Endodermal cell (in vitro differentiated cells): ENCODE data around the gene CES2. TPM values are rescaled to one million over a fixed set of nuclear protein-coding genes. Genes with fewer than 3 reads are reported as not detected.
"Not testable (repeated sequence)": the region's sequence is repeated elsewhere in the genome, so short reads cannot be mapped to it uniquely, and the experiment has no call there.

ENCODE experiments used
- DNase-seq: peaks from one replicate; pipeline ENCODE4 v3.0.0-alpha.2; 2017
- H3K27ac ChIP-seq: 2 replicates; pipeline ENCODE4 v1.5.1; 2013; ENCODE audit warnings: mild to moderate bottlenecking, low read depth, low read length, moderate library complexity
- H3K27me3 ChIP-seq: 2 replicates; pipeline ENCODE4 v1.6.1; 2013; ENCODE audit warnings: mild to moderate bottlenecking, low read length, moderate library complexity; ENCODE audit not compliant: insufficient read depth, control insufficient read depth, poor library complexity, severe bottlenecking
- H3K36me3 ChIP-seq: 2 replicates; pipeline ENCODE4 v1.7.0; 2013; ENCODE audit warnings: mild to moderate bottlenecking, low read length, moderate library complexity; ENCODE audit not compliant: control insufficient read depth, insufficient read depth
- H3K4me1 ChIP-seq: one replicate; pipeline ENCODE4 v1.7.0; 2013; ENCODE audit warnings: low read length; ENCODE audit not compliant: control insufficient read depth, insufficient read depth
- H3K4me3 ChIP-seq: 2 replicates; pipeline ENCODE4 v1.5.1; 2013; ENCODE audit warnings: mild to moderate bottlenecking, low read length, moderate library complexity
- H3K9ac ChIP-seq: 2 replicates; pipeline ENCODE4 v1.6.1; 2013; ENCODE audit warnings: mild to moderate bottlenecking, low read length, moderate library complexity; ENCODE audit not compliant: poor library complexity, severe bottlenecking; ENCODE audit errors: extremely low read depth
- H3K9me3 ChIP-seq: 2 replicates; pipeline ENCODE4 v1.6.1; 2013; ENCODE audit warnings: mild to moderate bottlenecking, low read length, moderate library complexity; ENCODE audit not compliant: control insufficient read depth
- H3K27ac Mint-ChIP-seq: 2 replicates; pipeline ENCODE4 v1.8.0; 2020; ENCODE audit warnings: mixed read lengths
- H3K27me3 Mint-ChIP-seq: 2 replicates; pipeline ENCODE4 v1.8.0; 2021; ENCODE audit warnings: mild to moderate bottlenecking, mixed read lengths; ENCODE audit not compliant: insufficient read depth
- H3K36me3 Mint-ChIP-seq: 2 replicates; pipeline ENCODE4 v1.8.0; 2020; ENCODE audit warnings: low read depth, mixed read lengths
- H3K4me1 Mint-ChIP-seq: 2 replicates; pipeline ENCODE4 v1.8.0; 2020; ENCODE audit warnings: mixed read lengths
- H3K4me3 Mint-ChIP-seq: 2 replicates; pipeline ENCODE4 v1.8.0; 2020; ENCODE audit warnings: mild to moderate bottlenecking, moderate library complexity, mixed read lengths
- H3K9me3 Mint-ChIP-seq: 2 replicates; pipeline ENCODE4 v1.8.0; 2020; ENCODE audit warnings: mild to moderate bottlenecking, mixed read lengths
- CTCF ChIP-seq: fragments of 200-600 bp; sonication (generic); conservative IDR thresholded peaks from 2 replicates; pipeline ENCODE4 v1.5.0; 2021; ENCODE audit warnings: antibody characterized with exemption, mild to moderate bottlenecking
- WGBS, 2 experiments: methylation state at CpG; one replicate each; pipeline versions ENCODE4 v1.1.5 to v1.1.7; 2013; ENCODE audit warnings: missing lambda C conversion rate in 2 of 2, mixed read lengths in 1 of 2; ENCODE audit not compliant: insufficient coverage in 1 of 2, insufficient read length in 1 of 2; 5-methylcytosine and 5-hydroxymethylcytosine counted together
- total RNA-seq, 2 donors: library from RNA; stranded (reverse); fragmentation: NEBNext Ultra II Directional in 1 of 2; extraction: Animal tissue kit (Norgen Biotek cat#: 25700) in 1 of 2; gene quantifications; 2 replicates in 1 of 2; 3 replicates in 1 of 2; pipeline ENCODE4 v1.2.1, GENCODE V29; 2021

CES2 gene
- total RNA-seq, 2 donors from 2014 or later = 28.7 to 36.8 TPM

GRCh38 chr16:66932076-66932475 is 3.2 kb upstream of the CES2 start:
- H3K27ac Mint-ChIP-seq = no peak overlapping the region
- no peak for TF ChIP-seq CTCF
- Histone ChIP-seq H3K4me1 (peaks cover 22% of the 10 kb centered on the region), H3K9me3 (no peaks in the 10 kb centered on the region), H3K36me3 (peaks cover 16% of the 10 kb centered on the region), H3K27ac (no peak overlapping the region), H3K27me3 (peaks cover 10% of the 10 kb centered on the region), H3K9ac (no peak overlapping the region), H3K4me3 (no peak overlapping the region)
- peaks cover 11% of the 10 kb centered on the region for H3K36me3 Mint-ChIP-seq
- no peak for DNase-seq
- 92 to 100% methylated on average over 1 to 4 of the region's 4 CpGs for WGBS, 2 experiments
- H3K27me3 Mint-ChIP-seq = peaks cover 18% of the 10 kb centered on the region
- peaks cover 21% of the 10 kb centered on the region for H3K4me1 Mint-ChIP-seq
- H3K9me3 Mint-ChIP-seq = no peaks in the 10 kb centered on the region
- H3K4me3 Mint-ChIP-seq = peak overlapping the region; percentile 98

GRCh38 chr16:66933776-66934137 is 1.6 kb upstream of the CES2 start:
- peaks cover 22% of the 10 kb centered on the region for H3K4me1 ChIP-seq
- peak overlapping the region; percentile 77 for H3K9ac ChIP-seq
- H3K4me1 Mint-ChIP-seq = peaks cover 21% of the 10 kb centered on the region
- DNase-seq = no peak
- no peak for TF ChIP-seq CTCF
- no peaks in the 10 kb centered on the region for H3K9me3 Mint-ChIP-seq
- peaks cover 8% of the 10 kb centered on the region for H3K27me3 Mint-ChIP-seq
- H3K27me3 ChIP-seq = no peaks in the 10 kb centered on the region
- H3K4me3 ChIP-seq = peak overlapping the region; percentile 99
- H3K36me3 ChIP-seq = peaks cover 16% of the 10 kb centered on the region
- H3K4me3 Mint-ChIP-seq = peak overlapping the region; percentile 98
- peak overlapping the region; percentile 91 for H3K27ac Mint-ChIP-seq
- WGBS, 2 experiments = 4 to 5% methylated on average over 11 to 12 of the region's 12 CpGs
- H3K27ac ChIP-seq = no peak overlapping the region
- no peaks in the 10 kb centered on the region for H3K9me3 ChIP-seq
- H3K36me3 Mint-ChIP-seq = peaks cover 19% of the 10 kb centered on the region

- DNase-seq = peak; percentile 90
- no peak for TF ChIP-seq CTCF
- Mint-ChIP-seq H3K27ac (peak within 1 kb of the TSS; percentile 91), H3K27me3 (peaks cover 8% of the 10 kb centered on the region), H3K36me3 (peaks cover 19% of the 10 kb centered on the region), H3K4me1 (peaks cover 21% of the 10 kb centered on the region), H3K9me3 (no peaks in the 10 kb centered on the region), H3K4me3 (peak within 1 kb of the TSS; percentile 98)
- Histone ChIP-seq H3K27me3 (no peaks in the 10 kb centered on the region), H3K9me3 (no peaks in the 10 kb centered on the region), H3K4me3 (peak within 1 kb of the TSS; percentile 99), H3K36me3 (peaks cover 19% of the 10 kb centered on the region), H3K9ac (peak within 1 kb of the TSS; percentile 77), H3K27ac (peak within 1 kb of the TSS; percentile 44), H3K4me1 (peaks cover 22% of the 10 kb centered on the region)
- WGBS, 2 experiments = 0 to 1% methylated on average over 43 to 76 of the region's 76 CpGs
These were observed 1.0 kb upstream of the CES2 start, which contains the start of gene CIAO2B for GRCh38 chr16:66934138-66934838. Gene CIAO2B, minus strand, starts transcription at chr16:66934402. Its CDS starts 38 bp downstream, at chr16:66934364.

GRCh38 chr16:66934839-66935313 is 440 bp upstream of the CES2 start:
- Histone ChIP-seq H3K4me3 (peak overlapping the region; percentile 99), H3K36me3 (peaks cover 25% of the 10 kb centered on the region), H3K9ac (peak overlapping the region; percentile 77), H3K4me1 (peaks cover 22% of the 10 kb centered on the region)
- Mint-ChIP-seq H3K27ac (peak overlapping the region; percentile 91), H3K4me3 (peak overlapping the region; percentile 98), H3K36me3 (peaks cover 19% of the 10 kb centered on the region), H3K4me1 (peaks cover 21% of the 10 kb centered on the region)
- not testable (repeated sequence) for H3K9me3 ChIP-seq, H3K27ac ChIP-seq, DNase-seq, H3K9me3 Mint-ChIP-seq, H3K27me3 ChIP-seq, H3K27me3 Mint-ChIP-seq
- 12 to 14% methylated on average over 8 to 16 of the region's 24 CpGs for WGBS, 2 experiments
